Measurements from ENCODE around the gene KLF3.

DNA sequence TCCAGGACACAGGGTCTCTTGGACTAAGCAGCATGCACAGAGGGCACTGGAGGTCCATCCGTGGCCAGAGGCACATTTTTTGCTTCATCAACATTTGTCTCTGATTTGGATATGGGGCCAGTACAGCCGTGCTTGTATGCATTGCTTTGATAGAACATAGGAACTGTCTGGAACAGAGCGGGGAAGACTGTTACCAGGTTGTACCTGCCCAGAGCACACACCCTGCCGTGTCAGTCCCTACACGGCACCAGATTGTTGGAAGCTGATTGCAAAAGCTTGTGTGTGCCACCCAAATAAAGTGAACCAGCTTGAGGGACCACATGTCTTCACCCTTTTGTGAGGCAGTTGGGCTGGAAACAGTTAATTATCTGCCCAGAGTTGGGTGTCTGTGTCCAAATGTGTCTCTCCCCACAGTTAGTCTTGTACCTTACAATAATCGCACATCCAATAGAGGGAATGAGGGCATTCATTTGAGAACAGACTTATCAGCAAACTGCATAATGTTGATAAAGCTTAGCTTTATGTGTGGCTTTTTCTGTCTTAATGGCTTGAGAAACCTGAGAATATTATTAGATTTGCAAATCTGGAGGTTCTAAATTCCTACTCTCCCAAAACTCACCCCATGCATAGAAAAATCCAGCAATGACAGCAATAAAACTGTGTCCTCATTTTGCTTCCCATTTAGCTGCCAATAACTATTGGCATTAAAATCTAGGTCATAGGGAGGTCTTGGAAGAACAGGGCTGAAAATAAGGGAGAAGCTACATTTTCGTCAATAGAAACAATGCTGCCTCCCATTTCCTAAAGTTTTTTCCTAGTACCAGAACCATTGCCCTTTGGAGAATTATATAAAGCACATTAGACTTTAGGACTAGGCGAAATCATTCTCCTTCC is 21.2 kb downstream of the KLF3 start:
- TF ChIP-seq, protein P1, sequence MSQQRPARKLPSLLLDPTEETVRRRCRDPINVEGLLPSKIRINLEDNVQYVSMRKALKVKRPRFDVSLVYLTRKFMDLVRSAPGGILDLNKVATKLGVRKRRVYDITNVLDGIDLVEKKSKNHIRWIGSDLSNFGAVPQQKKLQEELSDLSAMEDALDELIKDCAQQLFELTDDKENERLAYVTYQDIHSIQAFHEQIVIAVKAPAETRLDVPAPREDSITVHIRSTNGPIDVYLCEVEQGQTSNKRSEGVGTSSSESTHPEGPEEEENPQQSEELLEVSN (IDR thresholded peaks at IDR 0.05): no peak
- no peak for TF ChIP-seq EP300 (IDR thresholded peaks at IDR 0.05; ENCODE audit: borderline replicate concordance in 1 of 2, low read depth in 2 of 2, low read length in 2 of 2)
- TF ChIP-seq CTCF (IDR thresholded peaks at IDR 0.05; ENCODE audit: control extremely low read depth in 1 of 3, insufficient read depth in 1 of 3, low read depth in 1 of 3, low read length in 3 of 3): no peak
- TF ChIP-seq JUND (IDR thresholded peaks at IDR 0.05; ENCODE audit: low read length): no peak
- no peak for TF ChIP-seq RAD21 (IDR thresholded peaks at IDR 0.05 in 1 of 2, conservative IDR thresholded peaks at IDR 0.05 in 1 of 2; ENCODE audit: low read depth in 2 of 2, low read length in 2 of 2)
- no peak for TF ChIP-seq CHD2 (IDR thresholded peaks at IDR 0.05; ENCODE audit: low read length)
